Right lobe of liver (tissue), 6 donors: ENCODE results near the gene TMPRSS9. TPM values are rescaled to one million over a fixed set of nuclear protein-coding genes. Genes with fewer than 3 reads are reported as not detected.
"Not testable (repeated sequence)": the region's sequence is repeated elsewhere in the genome, so short reads cannot be mapped to it uniquely, and the experiment has no call there.

Experiments
- ATAC-seq, 4 donors: fragments of 200-7000 bp; cut with Tn5 transposase; one replicate each; pipeline ENCODE4 v1.9.1; 2020; ENCODE audit warnings: mild to moderate bottlenecking in 4 of 4, moderate library complexity in 4 of 4
- DNase-seq, 3 donors: peaks; one replicate each; pipeline ENCODE4 v3.0.0-alpha.2; 2020
- H3K27ac ChIP-seq, 3 donors: fragments of 200-600 bp; one replicate each; pipeline ENCODE4 v1.8.0; 2022
- H3K27me3 ChIP-seq, 2 donors: fragments of 200-600 bp; one replicate each; pipeline ENCODE4 v1.8.0; 2022
- H3K36me3 ChIP-seq, 4 donors: fragments of 200-600 bp; sonication (generic) in 1 of 4; one replicate each; pipeline versions ENCODE4 v1.5.1 to v1.8.0; 2017 to 2022; ENCODE audit warnings: control low read depth in 1 of 4
- H3K4me1 ChIP-seq, 4 donors: fragments of 200-600 bp; sonication (generic) in 1 of 4; one replicate each; pipeline versions ENCODE4 v1.5.1 to v1.8.0; 2017 to 2022; ENCODE audit warnings: control low read depth in 1 of 4
- H3K4me3 ChIP-seq, 3 donors: fragments of 200-600 bp; one replicate each; pipeline ENCODE4 v1.8.0; 2022
- H3K9me3 ChIP-seq, 4 donors: fragments of 200-600 bp; sonication (generic) in 1 of 4; one replicate each; pipeline versions ENCODE4 v1.5.1 to v1.8.0; 2017 to 2022; ENCODE audit warnings: control low read depth in 1 of 4
- POLR2A ChIP-seq: fragments of 450-650 bp; IDR thresholded peaks from one replicate; pipeline ENCODE4 v1.6.1; 2017; ENCODE audit warnings: antibody characterized with exemption, mild to moderate bottlenecking
- WGBS: methylation state at CpG from one replicate; pipeline ENCODE4 v1.1.6; 2018; ENCODE audit warnings: low coverage, low lambda C conversion rate; ENCODE audit not compliant: insufficient coverage; ENCODE audit errors: missing lambda C conversion rate; 5-methylcytosine and 5-hydroxymethylcytosine counted together
- intact Hi-C, 2 donors: fragments of 100-400 bp; cut with DNase I; formaldehyde crosslinking; loops; one replicate each; pipeline versions ENCODE4 v1.11.2 to v1.14.1; 2022
- total RNA-seq, 6 experiments: library from RNA; depleted of rRNA in 2 of 6; stranded (reverse); fragments of >200 nt in 2 of 6; fragmentation: NEBNext Ultra II Directional in 3 of 6; extraction: Animal tissue kit (Norgen Biotek cat#: 25700) in 3 of 6; gene quantifications; one replicate each; pipeline versions ENCODE4 v1.1.0 to v1.2.4, GENCODE V29; 2016 to 2023
- TF ChIP-seq, protein P1 (sequence below), 4 donors: fragments of 200-600 bp in 3 of 4; fragments of 450-650 bp in 1 of 4; IDR thresholded peaks; one replicate each; pipeline versions ENCODE4 v1.5.1 to v1.8.0; 2016 to 2022; ENCODE audit warnings: antibody characterized with exemption in 4 of 4, mild to moderate bottlenecking in 2 of 4
- donor health status: DM: no; HTN: yes; CAD: no.
- donor health status: DM: no; HTN: no; CAD: no.
- donor health status: DM: no; HTN: no; CAD: no.
- donor health status: DM: no; HTN: yes; CAD: no.
- donor health status: DM: no; HTN: yes; CAD: no.

TMPRSS9 gene
- total RNA-seq, 6 experiments from 2014 or later: 0.12 to 6.7 (median 2.9) TPM

DNA sequence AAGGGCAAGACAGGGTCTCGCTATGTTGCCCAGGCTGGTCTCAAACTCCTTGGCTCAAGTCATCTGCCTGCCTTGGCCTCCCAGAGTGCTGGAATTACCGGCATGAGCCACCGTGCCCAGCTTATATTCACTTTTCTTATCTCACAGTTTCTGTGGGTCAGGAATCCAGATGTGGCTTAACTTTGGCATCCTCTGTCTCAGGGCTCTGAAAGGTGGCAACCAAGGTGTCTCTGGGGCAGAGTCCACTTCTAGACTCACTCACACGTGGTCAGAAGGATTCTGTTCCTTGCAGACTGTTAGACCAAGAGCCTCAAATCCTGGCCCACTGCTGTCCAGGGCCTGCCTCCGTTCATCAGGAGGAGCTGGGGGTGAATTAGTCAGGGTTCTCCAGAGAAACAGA lies 104.3 kb downstream of the TMPRSS9 start:
- Histone ChIP-seq H3K4me3 (no peak overlapping the region), H3K9me3 (no peaks in the 10 kb centered on the region), H3K27ac (no peak overlapping the region), H3K27me3 (no peaks in the 10 kb centered on the region), H3K4me1 (peaks cover 0 to 17% (median 0%) of the 10 kb centered on the region in 4 donors), H3K36me3 (no peaks in the 10 kb centered on the region)
- intact Hi-C loops: no loop called here
- DNase-seq (no peak), ATAC-seq (no peak)
- TF ChIP-seq POLR2A: no peak
- TF ChIP-seq, protein P1, sequence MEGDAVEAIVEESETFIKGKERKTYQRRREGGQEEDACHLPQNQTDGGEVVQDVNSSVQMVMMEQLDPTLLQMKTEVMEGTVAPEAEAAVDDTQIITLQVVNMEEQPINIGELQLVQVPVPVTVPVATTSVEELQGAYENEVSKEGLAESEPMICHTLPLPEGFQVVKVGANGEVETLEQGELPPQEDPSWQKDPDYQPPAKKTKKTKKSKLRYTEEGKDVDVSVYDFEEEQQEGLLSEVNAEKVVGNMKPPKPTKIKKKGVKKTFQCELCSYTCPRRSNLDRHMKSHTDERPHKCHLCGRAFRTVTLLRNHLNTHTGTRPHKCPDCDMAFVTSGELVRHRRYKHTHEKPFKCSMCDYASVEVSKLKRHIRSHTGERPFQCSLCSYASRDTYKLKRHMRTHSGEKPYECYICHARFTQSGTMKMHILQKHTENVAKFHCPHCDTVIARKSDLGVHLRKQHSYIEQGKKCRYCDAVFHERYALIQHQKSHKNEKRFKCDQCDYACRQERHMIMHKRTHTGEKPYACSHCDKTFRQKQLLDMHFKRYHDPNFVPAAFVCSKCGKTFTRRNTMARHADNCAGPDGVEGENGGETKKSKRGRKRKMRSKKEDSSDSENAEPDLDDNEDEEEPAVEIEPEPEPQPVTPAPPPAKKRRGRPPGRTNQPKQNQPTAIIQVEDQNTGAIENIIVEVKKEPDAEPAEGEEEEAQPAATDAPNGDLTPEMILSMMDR (IDR thresholded peaks at IDR 0.05): no peak
- WGBS: 65% methylated on average over 3 of the region's 5 CpGs

DNA sequence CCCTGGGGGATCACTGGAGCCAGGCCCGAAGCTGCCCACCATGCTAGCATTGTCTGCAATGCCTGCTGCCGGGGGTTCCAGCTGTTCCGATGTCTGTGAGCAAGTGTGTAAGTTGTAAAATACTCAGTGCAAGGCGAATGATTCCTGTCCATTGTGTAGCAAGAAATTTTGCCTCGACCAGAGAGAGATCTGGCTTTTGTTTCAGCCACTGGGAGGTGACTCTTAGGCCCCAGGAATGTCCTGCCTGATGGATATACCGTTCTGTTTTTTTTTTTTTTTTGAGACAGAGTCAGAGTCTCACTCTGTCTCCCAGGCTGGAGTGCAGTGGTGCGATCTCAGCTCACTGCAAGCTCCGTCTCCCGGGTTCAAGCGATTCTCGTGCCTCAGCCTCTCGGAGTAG lies 108.5 kb downstream of the TMPRSS9 start:
- no CpG with 5 or more reads among the region's 12 CpGs for WGBS
- DNase-seq: no peak
- Histone ChIP-seq H3K9me3 (no peaks in the 10 kb centered on the region), H3K4me1 (no peaks in the 10 kb centered on the region), H3K4me3 (no peak overlapping the region), H3K27me3 (no peaks in the 10 kb centered on the region), H3K27ac (no peak overlapping the region), H3K36me3 (no peaks in the 10 kb centered on the region)
- TF ChIP-seq, protein P1 (IDR thresholded peaks at IDR 0.05): no peak
- no peak for TF ChIP-seq POLR2A
- intact Hi-C loops: no loop called here
- no peak for ATAC-seq

DNA sequence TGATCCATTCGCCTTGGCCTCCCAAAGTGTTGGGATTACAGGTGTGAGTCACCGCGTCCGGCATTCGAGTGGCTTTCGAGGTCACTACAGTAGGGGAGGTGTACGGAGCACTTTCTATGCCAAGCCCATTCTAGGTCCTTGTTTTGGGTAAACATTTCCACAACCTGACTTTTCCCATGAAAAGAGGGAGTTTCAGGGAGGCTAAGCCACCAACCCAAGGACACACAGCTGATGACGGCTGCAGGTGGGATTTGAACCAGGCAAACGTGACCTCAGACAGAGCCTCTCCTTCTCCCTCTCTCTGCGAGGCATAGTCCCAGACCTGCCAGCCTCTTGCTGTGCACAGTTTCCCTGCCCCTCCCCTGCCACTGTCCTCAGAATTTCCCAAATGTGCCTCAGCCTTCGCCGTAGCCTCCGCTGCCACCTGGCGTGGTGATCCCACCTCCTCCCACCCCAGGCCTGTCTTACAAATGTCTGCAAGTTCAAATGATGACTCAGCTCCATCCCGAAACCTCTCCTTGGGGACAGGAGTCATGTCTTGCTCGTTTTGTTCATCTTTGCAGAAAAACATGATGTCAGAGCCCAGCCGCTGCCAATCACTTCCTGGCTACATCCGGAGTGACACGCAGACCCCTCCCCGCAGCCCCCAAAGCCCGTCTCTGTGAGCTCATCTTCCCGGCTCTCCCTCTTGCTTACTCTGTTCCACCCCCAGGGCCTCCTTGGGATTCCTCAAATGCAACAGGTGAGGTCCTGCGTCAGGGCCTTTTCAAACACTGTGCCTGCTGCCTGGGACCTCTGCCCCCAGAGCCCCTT lies 109.2 kb downstream of the TMPRSS9 start:
- intact Hi-C loops: no loop called here

DNA sequence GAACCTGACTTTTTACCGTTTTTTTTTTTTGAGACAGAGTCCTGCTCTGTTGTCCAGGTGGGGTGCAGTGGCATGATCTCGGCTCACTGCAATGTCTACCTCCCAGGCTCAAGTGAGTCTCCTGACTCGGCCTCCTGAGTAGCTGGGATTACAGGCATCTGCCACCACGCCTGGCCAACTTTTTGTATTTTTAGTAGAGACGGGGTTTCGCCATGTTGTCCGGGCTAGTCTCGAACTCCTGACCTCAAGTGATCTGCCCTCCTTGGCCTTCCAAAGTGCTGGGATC lies 109.8 kb downstream of the TMPRSS9 start:
- not testable (repeated sequence) for H3K9me3 ChIP-seq, ATAC-seq, H3K27me3 ChIP-seq, H3K27ac ChIP-seq, DNase-seq, H3K4me1 ChIP-seq, H3K36me3 ChIP-seq, H3K4me3 ChIP-seq
- intact Hi-C loops: loop anchor here (10.0 kb wide), 2 partner anchors 105 to 145 kb away; no protein-coding TSS in a partner anchor
- 73% methylated on average over 8 of the region's 8 CpGs for WGBS

More for the DNA sequence above, 109.2 kb downstream of the TMPRSS9 start:
- Histone ChIP-seq H3K4me3 (no peak overlapping the region), H3K36me3 (no peaks in the 10 kb centered on the region), H3K27ac (no peak overlapping the region), H3K27me3 (no peaks in the 10 kb centered on the region), H3K4me1 (peaks cover 0 to 3% (median 0%) of the 10 kb centered on the region in 4 donors), H3K9me3 (no peaks in the 10 kb centered on the region)
- TF ChIP-seq POLR2A: no peak
- TF ChIP-seq, protein P1 (IDR thresholded peaks at IDR 0.05): no peak
- DNase-seq (no peak), ATAC-seq (peak in 1 of 4 donors; percentile 22)
- WGBS: 42% methylated on average over 14 of the region's 23 CpGs

DNA sequence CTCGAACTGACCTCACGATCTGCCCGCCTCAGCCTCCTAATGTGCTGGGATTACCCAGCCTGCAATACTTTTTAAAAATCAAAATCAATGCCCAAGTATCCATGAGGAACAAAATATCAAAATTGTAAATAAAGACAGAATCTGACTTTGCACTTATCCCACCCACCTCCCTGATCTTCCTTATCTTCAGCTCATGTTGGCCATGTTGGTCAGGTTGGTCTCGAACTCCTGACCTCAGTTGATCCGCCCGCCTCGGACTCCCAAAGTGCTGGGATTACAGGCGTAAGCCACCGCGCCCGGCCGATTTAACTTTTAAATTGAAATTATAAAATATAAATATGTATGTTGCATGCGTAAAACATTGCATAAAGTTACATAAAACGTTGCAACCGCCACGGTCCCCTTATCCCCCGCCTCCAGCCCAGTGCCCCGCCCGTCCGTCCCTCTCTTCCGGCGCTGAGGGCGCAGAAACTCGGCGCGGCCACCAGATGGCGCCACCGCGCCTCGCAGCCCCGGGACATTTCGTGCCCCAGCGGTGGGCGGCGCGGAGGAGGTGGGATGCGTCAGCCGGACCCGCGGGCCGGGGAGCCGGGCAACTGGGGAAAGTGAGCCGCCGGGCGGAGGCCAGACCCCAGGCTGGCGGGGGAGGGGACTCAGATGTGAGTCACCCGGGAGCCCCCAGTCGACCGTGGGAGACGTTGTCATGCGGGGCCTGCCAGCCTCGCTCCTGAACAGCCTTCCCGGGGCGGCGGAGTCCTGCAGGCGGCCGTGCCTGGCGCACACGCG lies 114.4 kb downstream of the TMPRSS9 start:
- ATAC-seq (peak; percentile 29 to 59 (median 48)), DNase-seq (peak; percentile 85 to 87 (median 87))
- intact Hi-C loops: loop anchor here (10.0 kb wide), 2 partner anchors 100 to 140 kb away; no protein-coding TSS in a partner anchor
- no peaks in the 10 kb centered on the region for H3K27me3 ChIP-seq
- peak overlapping the region; percentile 53 to 96 (median 77) for H3K4me3 ChIP-seq
- H3K9me3 ChIP-seq: no peaks in the 10 kb centered on the region
- TF ChIP-seq, protein P1 (IDR thresholded peaks at IDR 0.05): peak; percentile 98 to 99 (median 98)
- peak; percentile 50 for TF ChIP-seq POLR2A
- peaks cover 0 to 14% (median 7%) of the 10 kb centered on the region in 4 donors for H3K36me3 ChIP-seq
- H3K27ac ChIP-seq: peak overlapping the region; percentile 76 to 97 (median 82)
- peaks cover 0 to 13% (median 0%) of the 10 kb centered on the region in 4 donors for H3K4me1 ChIP-seq
- WGBS: 8% methylated on average over 20 of the region's 60 CpGs
